GM12801 (cell line): ENCODE results near the gene NTSR1.

Source experiments
- CTCF ChIP-seq: IDR thresholded peaks from one replicate; pipeline ENCODE4 v1.5.1; 2011; ENCODE audit warnings: control low read depth; ENCODE audit not compliant: insufficient read length; ENCODE audit errors: extremely low read depth

Gene NTSR1

GRCh38 chr20:62708591-62709536 is at the start of gene NTSR1:
TSS of gene NTSR1 (plus strand) at chr20:62708836. CDS start at chr20:62709208, 372 bp downstream.
- TF ChIP-seq CTCF, result no peak

- no peak for TF ChIP-seq CTCF
Measured at GRCh38 chr20:62659488-62660239, 49.0 kb upstream of the NTSR1 start.

GRCh38 chr20:62660240-62660615 is 48.4 kb upstream of the NTSR1 start:
- no peak for TF ChIP-seq CTCF

- TF ChIP-seq CTCF, result no peak
Measured at GRCh38 chr20:62660768-62661167, 47.9 kb upstream of the NTSR1 start.

- no peak for TF ChIP-seq CTCF
Measured at GRCh38 chr20:62661647-62662046, 47.0 kb upstream of the NTSR1 start.

GRCh38 chr20:62662422-62662821 is 46.2 kb upstream of the NTSR1 start:
- no peak for TF ChIP-seq CTCF
